Keratinocyte (primary cell): ENCODE results near the gene TDRD10.

Source experiments
- CTCF ChIP-seq, 3 experiments: IDR thresholded peaks in 1 of 3; conservative IDR thresholded peaks in 1 of 3; optimal IDR thresholded peaks in 1 of 3; 2 replicates in 2 of 3; 3 replicates in 1 of 3; pipeline versions ENCODE3 to v1.5.1; 2011; ENCODE audit warnings: low read length in 3 of 3, mild to moderate bottlenecking in 3 of 3, moderate library complexity in 2 of 3, control low read depth in 1 of 3, inconsistent platforms in 1 of 3; ENCODE audit not compliant: insufficient read depth in 2 of 3; ENCODE audit errors: extremely low read depth in 1 of 3
- EZH2 ChIP-seq: IDR thresholded peaks from one replicate; pipeline ENCODE4 v1.6.1; 2012; ENCODE audit warnings: inconsistent platforms, mild to moderate bottlenecking, low read length, moderate library complexity

GRCh38 chr1:154488922-154489321, 13.1 kb upstream of the TDRD10 start:
- TF ChIP-seq CTCF (optimal IDR thresholded peaks at IDR 0.05 in 1 of 3, IDR thresholded peaks at IDR 0.05 in 1 of 3, conservative IDR thresholded peaks at IDR 0.05 in 1 of 3; ENCODE audit: extremely low read depth in 1 of 3, insufficient read depth in 2 of 3, low read length in 3 of 3) (no peak), EZH2 (no peak)
